ENCODE results near the gene MAP2K2.
"Not testable (repeated sequence)": the region's sequence is repeated elsewhere in the genome, so short reads cannot be mapped to it uniquely, and the experiment has no call there.

MAP2K2 gene

DNA sequence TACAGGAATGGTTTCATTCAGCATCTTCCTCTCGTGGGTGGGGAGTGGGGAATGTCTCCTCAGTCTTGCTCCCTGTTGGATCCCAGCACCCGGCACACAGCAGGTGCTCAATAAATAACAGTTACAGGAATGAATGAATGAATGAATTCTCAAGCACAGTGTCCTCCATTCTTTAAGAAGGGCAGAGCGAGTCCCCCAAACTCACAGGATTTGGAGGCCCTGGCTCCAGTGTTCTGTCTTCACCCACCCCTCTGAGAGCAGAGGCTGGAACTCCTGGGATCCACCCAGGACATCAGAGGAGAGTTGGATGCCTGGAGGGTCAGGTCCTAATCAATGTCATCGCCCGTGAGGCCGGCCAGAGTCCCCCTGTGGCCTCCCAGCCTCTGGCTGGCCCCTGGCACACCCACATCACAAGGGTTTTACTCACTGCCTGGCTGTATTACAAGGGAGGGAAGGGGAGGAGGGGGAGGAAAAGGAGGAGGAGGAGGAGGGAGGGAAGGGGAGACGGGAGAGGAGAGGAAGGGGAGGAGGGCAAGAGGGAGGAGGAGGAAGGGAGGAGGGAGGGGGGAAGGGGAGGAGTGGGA, 20.8 kb upstream of the MAP2K2 start:
- Mint-ChIP-seq H3K9me3 (no peaks in the 10 kb centered on the region), H3K4me3 (no peak overlapping the region), H3K4me1 (ENCODE audit: low read depth in 2 of 2) (peaks cover 6% of the 10 kb centered on the region in 2 donors), H3K27ac (no peak overlapping the region), H3K36me3 (ENCODE audit: insufficient read depth) (peaks cover 4% of the 10 kb centered on the region), H3K27me3 (peaks cover 28 to 41% of the 10 kb centered on the region in 2 donors)
- DNase-seq (no peak), ATAC-seq (replicated peaks) (no peak)

DNA sequence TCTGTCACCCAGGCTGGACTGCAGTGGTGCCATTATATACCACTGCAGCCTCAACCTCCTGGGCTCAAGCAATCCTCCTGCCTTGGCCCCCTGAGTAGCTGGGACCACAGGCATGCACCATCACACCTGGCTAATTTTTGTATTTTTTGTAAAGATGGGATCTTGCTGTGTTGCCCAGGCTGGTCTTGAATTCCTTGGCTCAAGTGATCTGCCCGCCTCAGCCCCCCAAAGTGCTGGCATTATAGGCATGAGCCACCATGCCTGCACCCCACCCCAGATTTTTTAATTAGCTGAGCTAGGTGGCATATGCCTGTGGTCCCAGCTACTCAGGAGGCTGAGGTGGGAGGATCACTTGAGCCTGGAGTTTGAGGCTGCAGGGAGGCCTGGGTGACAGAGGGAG, 19.0 kb upstream of the MAP2K2 start:
- Mint-ChIP-seq H3K4me1 (ENCODE audit: low read depth in 2 of 2) (peaks cover 12% of the 10 kb centered on the region in 2 donors), H3K27me3 (peaks cover 23 to 34% of the 10 kb centered on the region in 2 donors)
- ATAC-seq (replicated peaks); H3K36me3 Mint-ChIP-seq (ENCODE audit: insufficient read depth); H3K27ac Mint-ChIP-seq; DNase-seq; H3K4me3 Mint-ChIP-seq; H3K9me3 Mint-ChIP-seq: not testable (repeated sequence)

DNA sequence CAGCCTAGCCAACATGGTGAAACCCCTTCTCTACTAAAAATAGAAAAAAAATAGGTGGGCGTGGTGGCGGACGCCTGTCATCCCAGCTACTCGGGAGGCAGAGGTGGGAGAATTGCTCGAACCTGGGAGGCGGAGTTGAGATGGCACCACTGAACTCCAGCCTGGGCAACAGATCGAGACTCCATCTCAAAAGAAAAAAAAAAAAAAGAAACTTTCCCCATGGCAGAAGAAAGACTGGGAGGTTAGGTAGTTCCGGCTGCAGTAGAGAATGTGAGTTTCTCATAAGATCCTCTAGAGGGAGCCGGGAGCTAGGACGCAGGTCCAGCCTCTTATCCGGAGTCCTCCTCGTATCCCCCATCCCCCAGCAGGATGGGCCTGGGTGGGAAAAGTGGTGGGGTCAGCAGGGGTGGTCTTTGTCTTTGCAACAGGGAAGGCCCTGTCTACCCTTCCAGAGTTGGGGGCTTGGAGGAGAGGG, 16.4 kb upstream of the MAP2K2 start:
- peaks cover 17 to 24% of the 10 kb centered on the region in 2 donors for H3K27me3 Mint-ChIP-seq
- DNase-seq: peak in 2 of 3 experiments; percentile 14 to 22
- H3K4me1 Mint-ChIP-seq (ENCODE audit: low read depth in 2 of 2): peaks cover 12% of the 10 kb centered on the region in 2 donors
- H3K4me3 Mint-ChIP-seq: peak overlapping the region; percentile 24 to 44
- peak; percentile 80 for ATAC-seq (replicated peaks)
- peaks cover 7% of the 10 kb centered on the region for H3K36me3 Mint-ChIP-seq (ENCODE audit: insufficient read depth)
- H3K27ac Mint-ChIP-seq: no peak overlapping the region
- no peaks in the 10 kb centered on the region for H3K9me3 Mint-ChIP-seq

DNA sequence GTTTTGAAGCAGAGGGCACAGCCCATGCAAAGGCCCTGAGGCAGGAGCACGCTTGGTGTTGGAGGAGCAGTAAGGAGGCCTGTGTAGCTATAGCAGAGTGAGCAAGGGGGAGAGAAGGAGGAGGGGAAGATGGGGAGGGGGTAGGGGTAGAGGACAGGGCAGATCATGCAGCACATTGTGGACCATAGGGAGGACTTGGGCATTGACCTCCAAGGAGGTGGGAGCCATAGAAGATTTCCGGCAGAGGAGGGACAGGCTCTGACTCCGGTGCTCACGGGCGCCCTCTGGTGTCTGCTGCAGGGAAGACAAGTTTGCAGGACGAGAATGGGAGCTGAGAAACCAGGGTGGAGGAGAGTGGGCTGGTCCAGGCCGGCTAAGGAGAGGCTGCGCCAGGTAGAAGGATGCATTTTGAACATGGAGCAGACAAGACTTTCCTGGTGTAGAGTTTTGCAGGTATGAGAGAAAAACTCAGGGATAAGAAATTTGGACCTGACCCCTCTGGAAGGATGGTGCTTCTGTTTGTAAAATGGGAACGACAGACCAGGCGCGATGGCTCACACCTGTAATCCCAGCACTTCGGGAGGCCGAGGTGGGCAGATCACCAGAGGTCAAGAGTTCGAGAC, 15.8 kb upstream of the MAP2K2 start:
- H3K27ac Mint-ChIP-seq: no peak overlapping the region
- H3K4me1 Mint-ChIP-seq (ENCODE audit: low read depth in 2 of 2): peaks cover 12% of the 10 kb centered on the region in 2 donors
- peak; percentile 92 for ATAC-seq (replicated peaks)
- peaks cover 9% of the 10 kb centered on the region for H3K36me3 Mint-ChIP-seq (ENCODE audit: insufficient read depth)
- peak overlapping the region; percentile 24 to 44 for H3K4me3 Mint-ChIP-seq
- peak; percentile 86 to 90 (median 88) for DNase-seq
- H3K9me3 Mint-ChIP-seq: no peaks in the 10 kb centered on the region
- H3K27me3 Mint-ChIP-seq: peaks cover 15 to 21% of the 10 kb centered on the region in 2 donors

DNA sequence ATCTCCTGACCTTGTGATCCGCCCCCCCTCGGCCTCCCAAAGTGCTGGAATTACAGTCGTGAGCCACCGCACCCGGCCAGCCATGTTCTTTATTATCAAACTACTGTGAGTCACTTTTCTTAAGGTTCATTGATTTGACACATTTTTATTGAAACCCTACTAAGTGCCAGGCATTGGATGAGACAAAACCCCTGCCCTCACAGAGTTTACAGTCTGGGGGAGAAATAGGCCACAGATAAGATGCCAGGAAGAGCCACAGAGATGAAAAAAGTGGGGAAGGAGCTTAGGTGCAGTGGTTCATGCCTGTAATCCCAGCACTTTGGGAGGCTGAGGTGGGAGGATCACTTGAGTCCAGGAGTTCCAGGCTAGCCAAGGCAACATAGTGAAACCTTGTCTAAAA, 14.5 kb upstream of the MAP2K2 start:
- no peak overlapping the region for H3K27ac Mint-ChIP-seq
- no peak for DNase-seq
- no peak overlapping the region for H3K4me3 Mint-ChIP-seq
- H3K27me3 Mint-ChIP-seq: peaks cover 3 to 9% of the 10 kb centered on the region in 2 donors
- no peak for ATAC-seq (replicated peaks)
- peaks cover 12% of the 10 kb centered on the region in 2 donors for H3K4me1 Mint-ChIP-seq (ENCODE audit: low read depth in 2 of 2)
- H3K36me3 Mint-ChIP-seq (ENCODE audit: insufficient read depth): peaks cover 9% of the 10 kb centered on the region
- H3K9me3 Mint-ChIP-seq: no peaks in the 10 kb centered on the region

DNA sequence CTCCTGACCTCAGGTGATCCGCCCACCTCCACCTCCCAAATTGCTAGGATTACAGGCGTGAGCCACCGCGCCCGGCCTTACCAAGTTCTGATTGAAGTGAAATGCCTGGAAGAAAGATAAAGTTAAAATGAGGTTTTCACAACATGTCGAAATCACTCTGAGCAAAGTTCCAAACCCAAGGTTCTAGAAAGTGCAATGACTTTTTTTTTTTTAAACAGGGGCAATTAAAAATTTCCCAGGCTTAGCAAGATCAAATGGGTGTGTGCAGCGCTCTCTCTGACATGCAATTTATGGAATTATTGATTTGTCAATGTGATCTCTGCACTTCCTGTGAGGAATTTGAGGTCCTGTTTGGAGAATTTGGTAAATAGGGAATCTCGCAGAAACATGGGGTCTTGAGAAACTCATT, 12.8 kb upstream of the MAP2K2 start:
- Mint-ChIP-seq H3K27me3 (no peaks in the 10 kb centered on the region), H3K9me3 (no peaks in the 10 kb centered on the region), H3K36me3 (ENCODE audit: insufficient read depth) (peaks cover 9% of the 10 kb centered on the region), H3K4me3 (no peak overlapping the region), H3K27ac (no peak overlapping the region), H3K4me1 (ENCODE audit: low read depth in 2 of 2) (peaks cover 12% of the 10 kb centered on the region in 2 donors)
- DNase-seq: no peak
- ATAC-seq (replicated peaks): no peak

DNA sequence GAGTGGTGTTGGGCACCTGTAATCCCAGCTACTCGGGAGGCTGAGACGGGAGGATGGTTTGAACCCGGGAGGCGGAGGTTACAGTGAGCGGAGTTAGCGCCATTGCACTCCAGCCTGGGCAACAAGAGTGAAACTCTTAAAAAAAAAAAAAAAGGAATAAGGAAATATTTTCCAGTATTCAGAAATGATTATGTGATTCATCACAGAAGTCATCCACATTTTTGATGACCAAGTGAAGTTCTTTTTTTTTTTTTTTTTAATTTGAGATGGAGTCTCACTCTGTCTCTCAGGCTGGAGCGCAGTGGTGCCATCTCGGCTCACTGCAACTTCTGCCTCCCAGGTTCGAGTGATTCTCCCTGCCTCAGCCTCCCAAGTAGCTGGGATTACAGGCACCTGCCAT, 11.5 kb upstream of the MAP2K2 start:
- peaks cover 10% of the 10 kb centered on the region in 2 donors for H3K4me1 Mint-ChIP-seq (ENCODE audit: low read depth in 2 of 2)
- not testable (repeated sequence) for H3K9me3 Mint-ChIP-seq; ATAC-seq (replicated peaks); H3K27ac Mint-ChIP-seq; DNase-seq; H3K27me3 Mint-ChIP-seq; H3K4me3 Mint-ChIP-seq; H3K36me3 Mint-ChIP-seq (ENCODE audit: insufficient read depth)

DNA sequence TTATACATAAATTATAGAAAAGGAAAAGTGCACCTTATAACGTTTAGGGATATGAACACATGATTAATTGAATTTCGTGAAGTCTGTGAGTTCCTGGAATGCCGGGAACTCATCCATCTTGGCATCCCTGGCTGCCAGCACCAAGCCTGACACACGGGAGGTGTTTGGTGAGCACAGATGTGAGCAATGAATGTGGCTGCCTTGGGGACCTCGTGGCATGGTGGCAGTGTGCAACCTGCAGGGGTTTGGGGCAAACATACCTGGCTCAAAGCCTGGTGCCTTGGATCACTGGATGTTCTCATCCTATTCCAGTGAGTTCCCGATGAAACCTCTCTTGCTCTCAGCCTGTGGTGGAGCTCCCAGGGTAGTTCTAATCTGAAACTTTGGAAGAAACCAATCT, 10.4 kb upstream of the MAP2K2 start:
- no peak overlapping the region for H3K27ac Mint-ChIP-seq
- ATAC-seq (replicated peaks) (no peak), DNase-seq (no peak)
- peaks cover 5 to 9% of the 10 kb centered on the region in 2 donors for H3K27me3 Mint-ChIP-seq
- no peak overlapping the region for H3K4me3 Mint-ChIP-seq
- no peaks in the 10 kb centered on the region for H3K9me3 Mint-ChIP-seq
- H3K36me3 Mint-ChIP-seq (ENCODE audit: insufficient read depth): peaks cover 3% of the 10 kb centered on the region
- peaks cover 1 to 2% of the 10 kb centered on the region in 2 donors for H3K4me1 Mint-ChIP-seq (ENCODE audit: low read depth in 2 of 2)

DNA sequence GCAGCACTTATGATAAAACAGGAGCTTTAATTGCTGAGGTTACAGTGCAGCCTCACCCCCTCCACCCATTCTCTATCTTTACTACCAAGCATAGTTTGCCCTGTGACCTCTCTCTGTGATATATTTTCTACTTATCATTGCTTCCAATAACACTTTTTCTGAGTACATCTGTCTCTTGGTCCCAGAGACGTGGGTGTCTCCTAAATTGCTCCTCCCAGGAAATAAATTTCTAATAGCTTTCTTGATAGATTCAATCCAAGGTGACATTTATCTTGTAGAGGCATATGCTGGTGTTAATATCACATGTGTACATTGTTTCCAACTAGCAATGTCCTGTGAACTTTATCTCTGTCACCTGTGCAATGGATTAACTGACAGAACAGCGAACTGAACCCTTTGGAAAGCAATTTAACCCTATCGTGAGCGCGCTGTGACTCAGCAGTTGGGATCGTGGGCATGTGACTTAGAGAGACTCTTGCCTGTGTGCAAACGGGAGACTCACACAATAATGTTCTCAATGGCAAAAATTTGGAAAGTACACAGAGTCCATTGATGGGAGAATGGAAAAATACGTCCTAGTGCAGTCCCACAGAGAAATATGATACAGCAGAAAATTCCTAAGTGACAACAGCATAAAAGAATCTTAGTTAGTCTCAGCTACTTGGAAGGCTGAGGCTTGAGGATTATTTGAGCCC, 7.0 kb upstream of the MAP2K2 start:
- peaks cover 3% of the 10 kb centered on the region for H3K36me3 Mint-ChIP-seq (ENCODE audit: insufficient read depth)
- no peak for ATAC-seq (replicated peaks)
- H3K4me1 Mint-ChIP-seq (ENCODE audit: low read depth in 2 of 2): no peaks in the 10 kb centered on the region
- H3K9me3 Mint-ChIP-seq: no peaks in the 10 kb centered on the region
- H3K27me3 Mint-ChIP-seq: peaks cover 5 to 9% of the 10 kb centered on the region in 2 donors
- no peak overlapping the region for H3K4me3 Mint-ChIP-seq
- no peak for DNase-seq
- no peak overlapping the region for H3K27ac Mint-ChIP-seq

DNA sequence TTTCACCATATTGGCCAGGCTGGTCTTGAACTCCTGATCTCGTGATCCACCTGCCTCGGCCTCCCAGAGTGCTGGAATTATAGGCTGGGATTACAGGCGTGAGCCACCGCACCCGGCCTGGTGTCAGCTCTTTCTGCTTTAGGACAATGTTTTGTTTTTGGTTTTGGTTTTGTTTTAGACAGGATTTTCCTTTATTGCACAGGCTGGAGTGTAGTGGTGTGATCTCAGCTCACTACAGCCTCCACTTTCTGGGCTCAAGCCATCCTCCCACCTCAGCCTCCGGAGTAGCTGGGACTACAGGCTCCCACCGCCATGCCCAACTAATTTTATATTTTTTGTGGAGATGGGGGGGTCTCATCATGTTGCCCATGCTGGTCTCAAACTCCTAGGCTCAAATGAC, 5.1 kb upstream of the MAP2K2 start:
- peaks cover 10% of the 10 kb centered on the region for H3K36me3 Mint-ChIP-seq (ENCODE audit: insufficient read depth)
- H3K9me3 Mint-ChIP-seq; ATAC-seq (replicated peaks); DNase-seq; H3K4me3 Mint-ChIP-seq; H3K27me3 Mint-ChIP-seq; H3K4me1 Mint-ChIP-seq (ENCODE audit: low read depth in 2 of 2); H3K27ac Mint-ChIP-seq: not testable (repeated sequence)

DNA sequence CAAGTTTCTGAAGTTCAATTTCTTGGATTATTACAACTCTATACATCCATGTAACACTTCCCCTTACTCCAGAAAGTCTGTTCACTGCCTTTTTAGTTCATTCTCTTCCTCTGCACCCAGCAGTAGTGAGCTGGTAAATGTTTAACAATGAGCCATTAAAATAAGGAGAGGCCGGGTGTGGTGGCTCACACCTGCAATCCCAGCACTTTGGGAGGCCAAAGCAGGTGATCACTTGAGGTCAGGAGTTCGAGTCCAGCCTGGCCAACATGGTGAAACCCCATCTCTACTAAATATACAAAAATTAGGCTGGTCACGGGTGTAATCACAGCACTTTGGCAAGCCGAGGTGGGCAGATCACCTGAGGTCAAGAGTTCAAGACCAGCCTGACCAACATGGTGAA, 3.4 kb upstream of the MAP2K2 start:
- not testable (repeated sequence) for DNase-seq; ATAC-seq (replicated peaks); H3K27ac Mint-ChIP-seq; H3K9me3 Mint-ChIP-seq; H3K27me3 Mint-ChIP-seq; H3K4me3 Mint-ChIP-seq
- H3K36me3 Mint-ChIP-seq (ENCODE audit: insufficient read depth): peaks cover 19% of the 10 kb centered on the region
- H3K4me1 Mint-ChIP-seq (ENCODE audit: low read depth in 2 of 2): peaks cover 11 to 12% of the 10 kb centered on the region in 2 donors

DNA sequence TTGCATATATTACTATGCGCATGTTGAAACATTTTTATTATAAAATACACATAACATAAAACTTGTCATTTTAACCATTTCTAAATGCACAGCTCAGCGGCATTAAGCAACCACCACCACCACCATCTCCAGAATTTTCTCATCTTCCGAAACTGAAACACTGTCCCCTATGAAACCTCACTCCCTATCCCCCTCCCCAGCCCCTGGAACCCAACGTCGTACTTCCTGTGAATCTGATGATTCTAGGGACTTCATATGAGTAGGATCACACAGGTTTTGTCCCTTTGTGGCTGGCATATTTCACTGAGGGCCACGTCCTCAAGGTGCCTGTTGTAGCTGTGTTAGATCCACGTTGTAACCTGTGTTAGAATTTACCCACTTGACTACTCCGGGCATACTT, 716 bp upstream of the MAP2K2 start:
- Mint-ChIP-seq H3K27me3 (no peaks in the 10 kb centered on the region), H3K4me3 (peak overlapping the region; percentile 84 to 93), H3K27ac (peak overlapping the region; percentile 94 to 98), H3K9me3 (no peaks in the 10 kb centered on the region), H3K4me1 (ENCODE audit: low read depth in 2 of 2) (peaks cover 16 to 22% of the 10 kb centered on the region in 2 donors), H3K36me3 (ENCODE audit: insufficient read depth) (peaks cover 23% of the 10 kb centered on the region)
- DNase-seq (no peak), ATAC-seq (replicated peaks) (no peak)

DNA sequence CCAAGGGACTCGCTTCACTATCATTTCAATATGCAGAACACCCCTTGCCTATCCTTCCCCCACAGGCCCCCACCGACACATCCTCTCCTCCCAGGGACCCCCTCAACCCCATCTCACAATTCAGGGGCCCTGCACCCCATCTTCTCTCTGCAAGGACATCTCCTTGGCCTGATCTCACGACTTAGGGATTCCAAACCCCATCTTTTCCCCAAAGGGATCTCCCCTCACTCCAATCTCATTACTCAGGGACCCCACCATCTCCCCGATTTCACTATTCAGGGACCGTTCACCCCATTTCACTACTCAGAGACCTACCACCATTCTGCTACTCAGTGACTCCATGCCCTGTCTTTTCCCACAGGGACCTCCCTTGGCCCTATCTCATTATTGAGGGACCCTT, 1.4 kb downstream of the MAP2K2 start:
- Mint-ChIP-seq H3K4me1 (ENCODE audit: low read depth in 2 of 2) (peaks cover 21 to 24% of the 10 kb centered on the region in 2 donors), H3K27me3 (no peaks in the 10 kb centered on the region), H3K9me3 (no peaks in the 10 kb centered on the region), H3K4me3 (peak overlapping the region; percentile 84 to 93), H3K27ac (peak overlapping the region; percentile 94 to 98), H3K36me3 (ENCODE audit: insufficient read depth) (peaks cover 32% of the 10 kb centered on the region)
- DNase-seq (no peak), ATAC-seq (replicated peaks) (no peak)

DNA sequence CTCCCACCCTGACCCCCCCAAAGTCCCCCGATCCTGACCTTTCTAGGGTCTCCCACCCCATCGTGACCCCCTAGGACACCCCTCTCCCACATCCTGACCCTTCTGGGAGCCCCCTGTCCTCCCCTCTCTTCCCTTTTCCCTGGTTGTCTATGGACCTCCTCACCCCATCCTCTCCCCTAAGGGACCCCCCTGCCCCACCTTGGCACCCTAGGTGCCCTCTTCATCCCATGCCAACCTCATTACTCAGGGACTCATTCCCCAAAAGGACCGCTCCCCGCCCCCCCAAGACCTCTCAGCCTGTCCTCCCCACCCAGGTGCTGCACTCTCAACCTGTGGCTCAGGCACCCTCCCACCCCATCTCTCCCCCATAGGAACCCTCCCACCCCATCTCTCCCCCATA, 2.1 kb downstream of the MAP2K2 start:
- H3K4me1 Mint-ChIP-seq (ENCODE audit: low read depth in 2 of 2): peaks cover 21 to 24% of the 10 kb centered on the region in 2 donors
- H3K27ac Mint-ChIP-seq: peak overlapping the region; percentile 75 to 94
- no peaks in the 10 kb centered on the region for H3K9me3 Mint-ChIP-seq
- no peak for DNase-seq
- no peak for ATAC-seq (replicated peaks)
- H3K27me3 Mint-ChIP-seq: no peaks in the 10 kb centered on the region
- peak overlapping the region in 1 of 2 donors; percentile 25 for H3K4me3 Mint-ChIP-seq
- peaks cover 32% of the 10 kb centered on the region for H3K36me3 Mint-ChIP-seq (ENCODE audit: insufficient read depth)
